Measurements from ENCODE around the gene CMSS1. TPM values are rescaled to one million over a fixed set of nuclear protein-coding genes. Genes with fewer than 3 reads are reported as not detected.

The CMSS1 gene
- total RNA-seq, 1 donor from 2014 or later: 34.8 TPM

GRCh38 chr3:100073714-100074307, 256.1 kb downstream of the CMSS1 start:
- no peak overlapping the region for H3K4me3 ChIP-seq
- H3K9me3 ChIP-seq (replicated peaks): no peaks in the 10 kb centered on the region
- H3K4me1 ChIP-seq: peaks cover 70% of the 10 kb centered on the region
- peak; percentile 27 for DNase-seq
- no peaks in the 10 kb centered on the region for H3K36me3 ChIP-seq
- intact Hi-C loops (cut with micrococcal nuclease): no loop called here
- no peaks in the 10 kb centered on the region for H3K27me3 ChIP-seq (ENCODE audit: low read depth)
- TF ChIP-seq, protein P1, sequence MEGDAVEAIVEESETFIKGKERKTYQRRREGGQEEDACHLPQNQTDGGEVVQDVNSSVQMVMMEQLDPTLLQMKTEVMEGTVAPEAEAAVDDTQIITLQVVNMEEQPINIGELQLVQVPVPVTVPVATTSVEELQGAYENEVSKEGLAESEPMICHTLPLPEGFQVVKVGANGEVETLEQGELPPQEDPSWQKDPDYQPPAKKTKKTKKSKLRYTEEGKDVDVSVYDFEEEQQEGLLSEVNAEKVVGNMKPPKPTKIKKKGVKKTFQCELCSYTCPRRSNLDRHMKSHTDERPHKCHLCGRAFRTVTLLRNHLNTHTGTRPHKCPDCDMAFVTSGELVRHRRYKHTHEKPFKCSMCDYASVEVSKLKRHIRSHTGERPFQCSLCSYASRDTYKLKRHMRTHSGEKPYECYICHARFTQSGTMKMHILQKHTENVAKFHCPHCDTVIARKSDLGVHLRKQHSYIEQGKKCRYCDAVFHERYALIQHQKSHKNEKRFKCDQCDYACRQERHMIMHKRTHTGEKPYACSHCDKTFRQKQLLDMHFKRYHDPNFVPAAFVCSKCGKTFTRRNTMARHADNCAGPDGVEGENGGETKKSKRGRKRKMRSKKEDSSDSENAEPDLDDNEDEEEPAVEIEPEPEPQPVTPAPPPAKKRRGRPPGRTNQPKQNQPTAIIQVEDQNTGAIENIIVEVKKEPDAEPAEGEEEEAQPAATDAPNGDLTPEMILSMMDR (IDR thresholded peaks at IDR 0.05; ENCODE audit: borderline replicate concordance): no peak
- H3K27ac ChIP-seq (replicated peaks): peak overlapping the region; percentile 78

DNA sequence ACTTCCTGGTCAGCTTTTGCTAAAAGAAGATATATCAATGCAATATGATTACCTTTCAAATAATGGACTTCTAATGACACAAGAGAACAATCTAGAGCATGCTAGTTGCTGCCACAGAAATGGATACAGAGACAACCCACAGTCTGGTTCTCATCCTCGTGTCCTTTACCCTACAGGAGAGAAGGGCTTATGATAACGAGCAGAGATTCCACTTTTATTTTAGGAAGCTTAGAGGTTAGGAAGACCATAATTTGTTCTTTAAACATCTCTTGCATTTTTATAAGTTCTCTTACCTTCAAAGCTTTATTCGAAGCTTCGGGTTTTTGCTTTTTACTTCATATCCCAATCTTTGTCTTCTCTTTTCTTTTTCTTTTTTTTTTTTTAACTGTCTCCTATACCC, 257.5 kb downstream of the CMSS1 start:
- Histone ChIP-seq H3K27ac (replicated peaks) (peak overlapping the region; percentile 78), H3K36me3 (no peaks in the 10 kb centered on the region), H3K4me1 (peaks cover 57% of the 10 kb centered on the region), H3K9me3 (replicated peaks) (no peaks in the 10 kb centered on the region), H3K27me3 (ENCODE audit: low read depth) (no peaks in the 10 kb centered on the region), H3K4me3 (no peak overlapping the region)
- no peak for DNase-seq
- intact Hi-C loops (cut with micrococcal nuclease): no loop called here
- TF ChIP-seq, protein P1 (IDR thresholded peaks at IDR 0.05; ENCODE audit: borderline replicate concordance): no peak

GRCh38 chr3:100075851-100076730, 258.4 kb downstream of the CMSS1 start:
- no peak for DNase-seq
- Histone ChIP-seq H3K27me3 (ENCODE audit: low read depth) (no peaks in the 10 kb centered on the region), H3K36me3 (no peaks in the 10 kb centered on the region), H3K4me1 (peaks cover 57% of the 10 kb centered on the region), H3K4me3 (no peak overlapping the region), H3K9me3 (replicated peaks) (no peaks in the 10 kb centered on the region), H3K27ac (replicated peaks) (peak overlapping the region; percentile 78)
- TF ChIP-seq, protein P1 (IDR thresholded peaks at IDR 0.05; ENCODE audit: borderline replicate concordance): no peak
- intact Hi-C loops (cut with micrococcal nuclease): no loop called here

GRCh38 chr3:100076731-100077529, 259.3 kb downstream of the CMSS1 start:
- TF ChIP-seq, protein P1 (IDR thresholded peaks at IDR 0.05; ENCODE audit: borderline replicate concordance): no peak
- Histone ChIP-seq H3K4me1 (peaks cover 55% of the 10 kb centered on the region), H3K9me3 (replicated peaks) (no peaks in the 10 kb centered on the region), H3K4me3 (no peak overlapping the region), H3K36me3 (no peaks in the 10 kb centered on the region), H3K27me3 (ENCODE audit: low read depth) (no peaks in the 10 kb centered on the region), H3K27ac (replicated peaks) (peak overlapping the region; percentile 78)
- DNase-seq: no peak
- intact Hi-C loops (cut with micrococcal nuclease): no loop called here

DNA sequence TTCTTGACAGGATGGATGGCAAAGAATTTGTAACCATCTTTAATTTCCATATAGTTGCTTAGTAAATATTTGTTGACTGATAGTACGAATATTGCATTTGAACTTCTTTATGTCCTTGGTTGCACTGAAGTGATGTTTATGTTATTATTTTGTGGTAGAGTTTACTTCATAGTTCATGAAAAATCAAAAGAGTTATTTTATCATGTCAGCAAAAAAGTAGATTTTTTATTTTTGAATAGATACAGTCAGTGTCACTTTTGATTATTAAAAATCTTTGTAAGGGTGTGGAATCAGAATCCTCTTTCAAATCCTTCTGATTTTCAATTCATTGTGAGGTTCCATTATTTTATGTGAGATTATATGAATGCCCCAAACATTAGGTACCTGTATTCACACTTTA, 261.7 kb downstream of the CMSS1 start:
- H3K4me3 ChIP-seq: no peak overlapping the region
- DNase-seq: no peak

More for the DNA sequence above, 261.7 kb downstream of the CMSS1 start:
- Histone ChIP-seq H3K9me3 (replicated peaks) (no peaks in the 10 kb centered on the region), H3K27ac (replicated peaks) (no peak overlapping the region), H3K36me3 (no peaks in the 10 kb centered on the region), H3K4me1 (peaks cover 31% of the 10 kb centered on the region), H3K27me3 (ENCODE audit: low read depth) (no peaks in the 10 kb centered on the region)
- TF ChIP-seq, protein P1 (IDR thresholded peaks at IDR 0.05; ENCODE audit: borderline replicate concordance): no peak
- intact Hi-C loops (cut with micrococcal nuclease): no loop called here

Data from left ventricle myocardium inferior (tissue), 1 donor.